ENCODE results near the gene RENBP.

- TF ChIP-seq CTCF (IDR thresholded peaks at IDR 0.05): no peak
- TF ChIP-seq POLR2A (IDR thresholded peaks at IDR 0.05): no peak
Measured at GRCh38 chrX:153905481-153906095, 38.9 kb downstream of the RENBP start.
